ENCODE measurements around the gene TTF2.

The TTF2 gene

DNA sequence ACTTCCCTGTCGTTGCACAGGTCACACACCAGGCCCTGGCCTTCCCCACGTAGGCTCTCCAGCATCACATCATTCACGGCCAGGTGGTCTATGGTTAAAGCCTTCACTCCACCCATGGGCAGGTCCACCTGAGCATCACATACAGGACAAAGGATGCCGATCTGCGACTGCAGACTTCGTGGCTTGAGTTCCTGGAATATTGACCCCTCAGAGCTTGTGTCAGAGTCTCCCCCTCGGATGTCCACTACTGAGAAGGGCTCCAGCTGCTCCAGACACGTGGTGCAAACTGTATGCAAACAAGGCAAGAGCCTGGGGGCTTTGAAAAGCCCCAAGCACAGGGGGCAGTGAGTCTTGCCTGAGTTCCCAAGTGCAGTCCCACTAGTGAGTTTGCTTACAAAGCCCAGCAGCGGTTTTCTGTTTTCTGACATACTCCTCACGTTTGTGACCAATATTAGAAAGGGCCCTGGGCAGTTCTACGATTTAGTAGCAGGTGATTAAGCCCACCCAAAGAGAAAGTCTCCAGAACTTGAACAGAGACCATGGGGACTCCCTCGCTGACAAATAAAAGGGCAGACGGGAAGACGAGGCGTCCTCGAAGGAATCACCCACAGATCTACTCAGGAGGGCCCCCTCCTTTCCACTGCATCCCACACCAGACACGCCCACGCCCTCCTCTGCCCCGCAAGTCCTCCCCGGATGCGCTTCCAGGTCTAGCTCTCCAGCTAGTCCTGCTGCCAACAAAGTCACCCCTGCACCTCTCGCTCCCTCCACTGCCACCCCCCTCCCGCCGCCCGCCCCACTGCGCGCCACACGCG lies 60.9 kb downstream of the TTF2 start:
- TF ChIP-seq, protein P1, sequence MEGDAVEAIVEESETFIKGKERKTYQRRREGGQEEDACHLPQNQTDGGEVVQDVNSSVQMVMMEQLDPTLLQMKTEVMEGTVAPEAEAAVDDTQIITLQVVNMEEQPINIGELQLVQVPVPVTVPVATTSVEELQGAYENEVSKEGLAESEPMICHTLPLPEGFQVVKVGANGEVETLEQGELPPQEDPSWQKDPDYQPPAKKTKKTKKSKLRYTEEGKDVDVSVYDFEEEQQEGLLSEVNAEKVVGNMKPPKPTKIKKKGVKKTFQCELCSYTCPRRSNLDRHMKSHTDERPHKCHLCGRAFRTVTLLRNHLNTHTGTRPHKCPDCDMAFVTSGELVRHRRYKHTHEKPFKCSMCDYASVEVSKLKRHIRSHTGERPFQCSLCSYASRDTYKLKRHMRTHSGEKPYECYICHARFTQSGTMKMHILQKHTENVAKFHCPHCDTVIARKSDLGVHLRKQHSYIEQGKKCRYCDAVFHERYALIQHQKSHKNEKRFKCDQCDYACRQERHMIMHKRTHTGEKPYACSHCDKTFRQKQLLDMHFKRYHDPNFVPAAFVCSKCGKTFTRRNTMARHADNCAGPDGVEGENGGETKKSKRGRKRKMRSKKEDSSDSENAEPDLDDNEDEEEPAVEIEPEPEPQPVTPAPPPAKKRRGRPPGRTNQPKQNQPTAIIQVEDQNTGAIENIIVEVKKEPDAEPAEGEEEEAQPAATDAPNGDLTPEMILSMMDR (IDR thresholded peaks at IDR 0.05; ENCODE audit: low read depth, low read length), result no peak
- peak overlapping the region; percentile 62 for H3K4me3 ChIP-seq (ENCODE audit: low read depth, low read length)

DNA sequence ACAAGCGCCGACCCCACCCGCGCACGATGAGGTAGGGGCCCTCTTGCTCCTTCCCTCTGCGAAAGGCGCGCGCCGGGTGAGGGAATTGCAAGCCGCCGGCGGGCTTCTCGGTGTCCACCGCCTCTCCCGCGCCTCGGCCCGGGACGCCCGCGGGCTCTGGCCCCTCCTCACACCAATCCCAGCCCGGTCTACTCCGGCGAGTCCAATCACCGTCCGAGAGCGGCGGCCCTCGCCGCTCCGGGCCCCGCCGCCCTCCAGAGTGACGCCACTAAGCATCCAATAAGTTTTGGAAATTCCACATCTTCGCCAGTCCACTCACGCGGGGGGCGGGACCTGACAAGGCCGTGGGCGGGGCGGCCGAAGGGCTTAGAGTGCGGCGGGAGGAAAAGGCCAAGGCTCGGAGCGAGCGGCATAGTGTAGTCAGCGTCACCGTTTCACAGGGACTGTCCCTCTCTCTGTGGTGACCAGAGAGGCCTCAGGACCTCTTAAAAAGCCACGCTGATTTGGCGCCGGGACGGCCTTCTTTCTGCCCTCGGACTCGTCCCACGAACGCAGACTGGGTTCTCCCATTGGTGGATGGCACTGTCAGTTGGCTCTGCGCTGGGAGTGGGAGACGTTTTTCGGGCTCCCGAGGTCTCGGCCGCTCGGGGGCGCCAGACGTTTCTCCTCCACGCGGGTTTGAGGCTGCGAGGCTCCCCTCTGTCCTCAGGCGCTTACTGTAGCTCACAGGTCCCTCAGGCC lies 61.6 kb downstream of the TTF2 start, which contains the start of gene TRIM45:
TSS of gene TRIM45 (minus strand) at position 161 of the 741 bp plus-strand sequence. CDS start 548 bp downstream, outside the sequence.
- TF ChIP-seq, protein P1 (IDR thresholded peaks at IDR 0.05; ENCODE audit: low read depth, low read length), result peak; percentile 79
- H3K4me3 ChIP-seq (ENCODE audit: low read depth, low read length), result peak within 1 kb of the TSS; percentile 62

GRCh38 chr1:117122330-117123025 lies 62.4 kb downstream of the TTF2 start:
- H3K4me3 ChIP-seq (ENCODE audit: low read depth, low read length), result peak overlapping the region; percentile 62
- TF ChIP-seq, protein P1 (IDR thresholded peaks at IDR 0.05; ENCODE audit: low read depth, low read length), result no peak

GRCh38 chr1:117123274-117123673 lies 63.1 kb downstream of the TTF2 start:
- TF ChIP-seq, protein P1 (IDR thresholded peaks at IDR 0.05; ENCODE audit: low read depth, low read length), result no peak
- no peak overlapping the region for H3K4me3 ChIP-seq (ENCODE audit: low read depth, low read length)

GRCh38 chr1:117124661-117125060 lies 64.5 kb downstream of the TTF2 start:
- TF ChIP-seq, protein P1 (IDR thresholded peaks at IDR 0.05; ENCODE audit: low read depth, low read length), result no peak
- no peak overlapping the region for H3K4me3 ChIP-seq (ENCODE audit: low read depth, low read length)

- H3K4me3 ChIP-seq (ENCODE audit: low read depth, low read length), result no peak overlapping the region
- TF ChIP-seq, protein P1 (IDR thresholded peaks at IDR 0.05; ENCODE audit: low read depth, low read length), result no peak
Observed at GRCh38 chr1:117127795-117128194, 67.7 kb downstream of the TTF2 start.
